Osteoblast (primary cell): Measurements from ENCODE around the gene MSH5. TPM values are rescaled to one million over a fixed set of nuclear protein-coding genes. Genes with fewer than 3 reads are reported as not detected.
A peak's percentile ranks its signal among the peaks of the same experiment; 100 is the strongest.

Experiments used
- DNase-seq: peaks from one replicate; pipeline ENCODE4 v3.0.0; 2011; ENCODE audit warnings: low spot score, mixed read lengths; ENCODE audit not compliant: insufficient read length; ENCODE audit errors: missing footprints
- H2AFZ ChIP-seq: 2 replicates; pipeline ENCODE4 v1.6.0; 2011; ENCODE audit warnings: mild to moderate bottlenecking, low read length
- H3K27ac ChIP-seq: 2 replicates; pipeline ENCODE4 v1.5.1; 2011; ENCODE audit warnings: mild to moderate bottlenecking, low read depth, low read length, moderate library complexity
- H3K27me3 ChIP-seq: 2 replicates; pipeline ENCODE4 v1.6.0; 2012; ENCODE audit warnings: mild to moderate bottlenecking, control low read depth, inconsistent platforms, low read length, moderate library complexity; ENCODE audit not compliant: insufficient read depth
- H3K36me3 ChIP-seq: 2 replicates; pipeline ENCODE4 v1.5.1; 2011; ENCODE audit warnings: mild to moderate bottlenecking, low read length, control low read depth, moderate library complexity; ENCODE audit not compliant: insufficient read depth
- H3K4me1 ChIP-seq: 2 replicates; pipeline ENCODE4 v1.5.1; 2011; ENCODE audit warnings: mild to moderate bottlenecking, low read length, control low read depth, moderate library complexity; ENCODE audit not compliant: insufficient read depth
- H3K4me2 ChIP-seq: 2 replicates; pipeline ENCODE4 v1.6.0; 2011; ENCODE audit warnings: mild to moderate bottlenecking, low read length; ENCODE audit not compliant: insufficient read depth
- H3K4me3 ChIP-seq: fragments of 200-600 bp; sonication (generic); 3 replicates; pipeline ENCODE4 v1.5.1; 2012; ENCODE audit warnings: mild to moderate bottlenecking, low read length, inconsistent platforms; ENCODE audit not compliant: insufficient read depth
- H3K79me2 ChIP-seq: 2 replicates; pipeline ENCODE4 v1.6.0; 2012; ENCODE audit warnings: mild to moderate bottlenecking, low read length, control low read depth, inconsistent platforms; ENCODE audit not compliant: insufficient read depth
- H3K9me3 ChIP-seq: 2 replicates; pipeline ENCODE4 v1.5.1; 2011; ENCODE audit warnings: low read depth, low read length, control low read depth
- H4K20me1 ChIP-seq: 2 replicates; pipeline ENCODE4 v1.6.0; 2012; ENCODE audit warnings: mild to moderate bottlenecking, low read length, control low read depth; ENCODE audit not compliant: insufficient read depth
- total RNA-seq: library from RNA; depleted of rRNA; stranded (reverse); fragments of >200 nt; gene quantifications from 2 replicates; pipeline ENCODE4 v1.2.3, GENCODE V29; 2012
- TF ChIP-seq, protein P1 (sequence below): IDR thresholded peaks from 2 replicates; pipeline ENCODE4 v1.5.1; 2011; ENCODE audit warnings: mild to moderate bottlenecking, low read depth, low read length, moderate library complexity; ENCODE audit errors: extremely low read depth

MSH5 gene
- total RNA-seq, 1 donor: 13.0 TPM

DNA sequence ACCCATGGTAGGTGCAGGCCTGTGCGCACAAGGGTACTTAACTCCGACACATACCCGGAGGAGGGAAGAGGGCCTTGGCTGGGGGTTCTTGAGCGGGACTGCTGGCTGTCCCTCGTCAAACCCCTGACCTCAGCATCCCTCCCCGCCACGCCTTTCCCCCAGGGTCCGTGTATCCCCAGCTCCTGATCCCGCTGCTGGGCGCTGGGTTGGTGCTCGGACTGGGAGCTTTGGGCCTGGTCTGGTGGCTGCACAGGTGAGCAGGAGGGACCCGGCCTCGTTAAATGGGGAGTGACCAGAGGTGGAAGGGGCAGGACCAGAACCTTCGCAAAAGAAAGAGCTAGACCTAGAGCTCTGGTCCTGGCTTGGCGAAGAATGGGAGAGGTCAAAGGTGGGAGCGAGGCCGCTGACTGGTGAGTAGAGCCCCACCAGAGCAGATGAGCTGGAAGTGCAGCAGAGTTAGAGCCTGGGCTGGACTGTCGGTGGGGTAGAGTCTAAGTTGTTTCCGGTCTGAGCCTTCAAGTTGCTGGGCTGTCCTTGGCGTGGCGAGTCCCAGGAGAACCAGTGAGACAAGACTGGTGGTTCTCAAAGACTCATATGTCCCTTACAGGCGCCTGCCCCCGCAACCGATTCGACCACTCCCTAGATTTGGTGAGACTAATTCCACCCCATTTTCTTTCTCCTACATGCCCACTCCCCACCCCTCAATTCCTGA lies 15.7 kb upstream of the MSH5 start:
- peaks cover 9% of the 10 kb centered on the region for H3K4me1 ChIP-seq
- peaks cover 2% of the 10 kb centered on the region for H4K20me1 ChIP-seq
- no peaks in the 10 kb centered on the region for H3K27me3 ChIP-seq
- no peak overlapping the region for H3K4me3 ChIP-seq
- TF ChIP-seq, protein P1, sequence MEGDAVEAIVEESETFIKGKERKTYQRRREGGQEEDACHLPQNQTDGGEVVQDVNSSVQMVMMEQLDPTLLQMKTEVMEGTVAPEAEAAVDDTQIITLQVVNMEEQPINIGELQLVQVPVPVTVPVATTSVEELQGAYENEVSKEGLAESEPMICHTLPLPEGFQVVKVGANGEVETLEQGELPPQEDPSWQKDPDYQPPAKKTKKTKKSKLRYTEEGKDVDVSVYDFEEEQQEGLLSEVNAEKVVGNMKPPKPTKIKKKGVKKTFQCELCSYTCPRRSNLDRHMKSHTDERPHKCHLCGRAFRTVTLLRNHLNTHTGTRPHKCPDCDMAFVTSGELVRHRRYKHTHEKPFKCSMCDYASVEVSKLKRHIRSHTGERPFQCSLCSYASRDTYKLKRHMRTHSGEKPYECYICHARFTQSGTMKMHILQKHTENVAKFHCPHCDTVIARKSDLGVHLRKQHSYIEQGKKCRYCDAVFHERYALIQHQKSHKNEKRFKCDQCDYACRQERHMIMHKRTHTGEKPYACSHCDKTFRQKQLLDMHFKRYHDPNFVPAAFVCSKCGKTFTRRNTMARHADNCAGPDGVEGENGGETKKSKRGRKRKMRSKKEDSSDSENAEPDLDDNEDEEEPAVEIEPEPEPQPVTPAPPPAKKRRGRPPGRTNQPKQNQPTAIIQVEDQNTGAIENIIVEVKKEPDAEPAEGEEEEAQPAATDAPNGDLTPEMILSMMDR: no peak
- no peaks in the 10 kb centered on the region for H3K9me3 ChIP-seq
- H3K79me2 ChIP-seq: peaks cover 5% of the 10 kb centered on the region
- no peak overlapping the region for H2AFZ ChIP-seq
- peak; percentile 52 for DNase-seq
- H3K4me2 ChIP-seq: no peak overlapping the region
- no peak overlapping the region for H3K27ac ChIP-seq
- peaks cover 18% of the 10 kb centered on the region for H3K36me3 ChIP-seq

DNA sequence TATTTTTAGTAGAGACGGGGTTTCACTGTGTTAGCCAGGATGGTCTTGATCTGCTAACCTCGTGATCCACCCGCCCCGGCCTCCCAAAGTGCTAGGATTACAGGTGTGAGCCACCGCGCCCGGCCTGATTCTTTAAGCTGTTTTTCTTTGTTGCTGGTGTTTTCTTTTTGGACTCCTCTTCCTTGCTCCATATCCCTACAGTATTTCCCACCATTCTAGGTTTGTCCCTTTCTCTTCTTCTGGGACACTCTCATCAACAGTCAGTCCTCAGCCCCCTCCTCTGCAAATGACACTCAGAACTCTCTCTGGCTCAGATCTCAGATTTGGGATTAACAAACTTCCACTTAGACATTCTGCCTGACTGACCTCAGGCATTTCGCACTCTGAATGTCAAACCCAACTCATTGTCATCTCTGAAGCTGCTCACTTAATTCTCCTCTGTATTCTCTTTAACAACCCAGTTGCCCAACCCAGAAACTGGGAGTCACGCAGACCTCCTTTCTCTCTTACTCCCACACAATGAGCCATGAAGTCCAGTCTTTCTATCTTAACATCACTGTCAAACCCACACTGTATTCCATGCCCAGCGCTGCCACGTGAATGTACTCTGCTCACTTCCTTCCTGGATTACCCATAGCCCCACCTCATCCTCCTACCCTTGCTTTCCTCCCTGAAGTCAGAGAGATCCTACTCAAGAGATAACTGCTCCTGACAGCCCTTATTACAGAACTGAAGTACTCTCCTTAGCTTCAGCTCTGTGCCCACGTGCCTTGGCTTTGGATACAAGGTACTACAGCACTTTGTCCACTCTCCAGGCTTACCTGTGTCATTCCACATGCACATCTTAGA lies 14.1 kb upstream of the MSH5 start:
- Histone ChIP-seq H4K20me1 (peaks cover 5% of the 10 kb centered on the region), H3K36me3 (peaks cover 20% of the 10 kb centered on the region), H3K27me3 (no peaks in the 10 kb centered on the region), H3K4me2 (no peak overlapping the region), H3K4me1 (peaks cover 13% of the 10 kb centered on the region), H3K79me2 (peaks cover 7% of the 10 kb centered on the region), H2AFZ (no peak overlapping the region), H3K4me3 (no peak overlapping the region), H3K9me3 (no peaks in the 10 kb centered on the region), H3K27ac (no peak overlapping the region)
- no peak for DNase-seq
- TF ChIP-seq, protein P1: no peak

DNA sequence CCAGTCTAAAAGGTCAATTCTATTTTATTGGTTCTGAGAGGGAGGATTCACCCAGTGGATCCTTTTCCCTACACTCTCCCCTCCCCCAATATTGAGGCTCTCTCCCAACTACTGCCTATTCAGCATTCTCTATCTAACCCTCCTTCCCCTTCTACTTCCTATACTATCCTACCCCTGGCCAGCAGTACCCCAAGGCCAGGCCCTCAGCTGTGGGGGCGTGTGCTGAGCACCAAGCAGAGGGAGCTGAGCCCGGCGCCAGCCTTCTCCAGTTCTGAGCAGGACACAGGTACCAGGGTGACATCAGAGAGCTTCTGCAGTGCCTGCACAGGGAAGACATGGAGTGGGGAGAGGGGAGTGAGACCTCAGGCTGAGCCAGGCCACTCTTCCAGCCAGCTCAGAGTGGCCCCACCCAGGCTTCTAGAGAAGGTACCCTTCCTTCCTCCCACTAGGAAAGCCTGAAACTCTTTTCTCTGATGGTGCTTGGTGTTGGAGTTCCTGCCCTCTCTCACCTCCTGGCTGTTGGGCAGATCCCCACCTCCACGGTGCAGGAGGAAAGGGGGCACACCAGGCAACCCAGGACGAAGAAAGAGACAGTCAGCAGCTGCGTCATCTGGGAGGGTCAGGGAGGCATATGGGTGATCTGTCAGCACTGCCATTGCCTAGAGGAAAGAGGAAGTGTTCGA lies 12.6 kb upstream of the MSH5 start:
- Histone ChIP-seq H3K36me3 (peaks cover 34% of the 10 kb centered on the region), H3K79me2 (peaks cover 11% of the 10 kb centered on the region)

More for the DNA sequence above, 12.6 kb upstream of the MSH5 start:
- H3K27me3 ChIP-seq: no peaks in the 10 kb centered on the region
- no peak overlapping the region for H3K4me2 ChIP-seq
- no peaks in the 10 kb centered on the region for H3K9me3 ChIP-seq
- peak; percentile 65 for DNase-seq
- no peak overlapping the region for H3K4me3 ChIP-seq
- peaks cover 13% of the 10 kb centered on the region for H3K4me1 ChIP-seq
- no peak overlapping the region for H2AFZ ChIP-seq
- TF ChIP-seq, protein P1: no peak
- H4K20me1 ChIP-seq: peaks cover 11% of the 10 kb centered on the region
- no peak overlapping the region for H3K27ac ChIP-seq
